GM08714 (cell line): ENCODE data around the gene TRIO.

Experiments used
- H3K4me3 ChIP-seq: fragments of 200-500 bp; sonication (Bioruptor generic); 2 replicates; pipeline ENCODE4 v1.5.1; 2014; ENCODE audit warnings: mild to moderate bottlenecking, low read length, inconsistent platforms
- ZNF274 ChIP-seq: IDR thresholded peaks from 2 replicates; pipeline ENCODE4 v1.6.1; 2012; ENCODE audit warnings: mild to moderate bottlenecking, low read depth, low read length

Gene TRIO

DNA sequence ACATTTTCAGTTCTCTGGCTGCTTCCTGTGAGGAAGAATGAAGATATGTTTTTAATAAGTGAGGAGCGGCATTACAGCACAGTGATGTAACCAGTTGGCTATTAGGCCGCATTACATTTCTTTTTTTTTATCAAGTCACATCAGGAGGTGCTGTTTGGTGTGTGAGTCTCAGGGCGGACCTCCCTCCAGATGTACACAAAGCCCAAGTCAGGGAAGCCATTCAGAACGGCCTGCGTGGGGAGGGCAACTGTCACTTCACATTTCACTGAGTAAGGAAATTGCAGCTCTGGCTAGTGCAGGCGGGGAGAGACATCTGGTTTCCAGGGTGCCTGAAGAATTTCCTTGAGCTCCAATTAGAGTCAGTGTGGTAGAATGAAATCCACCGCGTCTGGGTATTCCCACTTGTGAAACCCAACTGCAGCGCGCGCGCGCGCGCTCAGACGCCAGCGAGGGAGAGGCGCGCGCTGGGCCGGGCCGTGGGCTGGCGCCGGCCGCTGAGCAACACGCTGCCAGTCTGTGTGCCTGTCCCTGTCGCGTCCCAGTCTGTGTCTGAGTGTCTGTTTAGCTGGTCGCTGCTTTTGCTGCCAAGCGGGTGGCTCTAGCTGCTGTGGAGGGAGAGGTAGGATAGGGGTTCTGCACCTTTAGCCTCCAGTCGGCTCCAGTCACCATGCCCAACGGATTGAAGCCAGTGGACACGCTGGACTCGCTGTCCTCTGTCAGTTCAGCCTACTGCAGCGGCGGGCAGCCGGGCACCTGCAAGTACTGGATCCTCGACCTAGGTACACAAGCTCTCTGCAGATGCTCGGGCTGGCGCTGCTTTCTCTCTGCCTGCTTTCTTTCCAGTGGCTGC is 297.7 kb downstream of the TRIO start:
- no peak overlapping the region for H3K4me3 ChIP-seq
- TF ChIP-seq ZNF274 = no peak

- no peak overlapping the region for H3K4me3 ChIP-seq
Observed at GRCh38 chr5:14441641-14442040, 298.5 kb downstream of the TRIO start.

GRCh38 chr5:14442536-14442935 is 299.4 kb downstream of the TRIO start:
- TF ChIP-seq ZNF274 = no peak
- H3K4me3 ChIP-seq = no peak overlapping the region

More at GRCh38 chr5:14441641-14442040, 298.5 kb downstream of the TRIO start:
- TF ChIP-seq ZNF274 = no peak

DNA sequence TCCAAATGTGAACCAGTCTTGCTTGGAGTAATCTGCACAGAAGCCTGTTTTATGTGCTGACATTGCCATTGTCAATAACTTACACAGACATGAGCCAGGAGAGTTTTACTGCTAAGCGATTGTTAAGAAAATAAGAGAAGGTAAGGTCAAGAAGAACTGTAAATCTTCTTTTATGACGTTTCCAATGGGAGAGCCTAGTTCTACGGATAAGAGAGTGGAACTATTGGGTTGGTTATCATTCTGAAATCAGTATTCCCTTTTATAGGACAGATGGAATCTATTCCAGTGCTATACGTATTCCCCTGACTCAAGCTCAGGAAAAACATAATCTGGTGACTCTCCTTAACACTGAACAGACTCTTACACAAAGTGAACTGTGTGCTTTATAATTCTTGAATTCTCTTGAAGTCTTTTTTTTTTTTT is 300.5 kb downstream of the TRIO start:
- no peak for TF ChIP-seq ZNF274
- H3K4me3 ChIP-seq = no peak overlapping the region

DNA sequence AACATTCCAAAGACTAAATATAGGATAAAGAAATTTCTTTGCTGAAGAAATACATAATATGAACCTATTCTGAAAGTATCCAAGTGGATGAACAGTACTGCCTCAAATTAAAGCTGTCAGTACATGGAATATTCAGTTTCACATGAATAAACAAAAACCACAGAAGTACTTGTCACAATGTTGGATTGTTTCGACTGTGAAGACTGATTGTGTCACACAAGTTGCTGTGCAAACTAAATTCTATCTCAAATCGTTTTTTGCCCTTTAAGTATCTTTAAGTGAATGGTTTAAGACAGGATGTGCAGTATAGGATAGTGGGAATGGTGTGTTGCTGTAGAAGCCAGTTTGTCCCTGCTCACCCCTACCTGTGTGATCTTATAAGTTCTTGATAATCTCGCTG is 301.0 kb downstream of the TRIO start:
- H3K4me3 ChIP-seq = no peak overlapping the region
- TF ChIP-seq ZNF274 = no peak

- no peak overlapping the region for H3K4me3 ChIP-seq
- TF ChIP-seq ZNF274 = no peak
Observed at GRCh38 chr5:14445013-14445412, 301.9 kb downstream of the TRIO start.

GRCh38 chr5:14445576-14446290 is 302.6 kb downstream of the TRIO start:
- TF ChIP-seq ZNF274 = no peak
- H3K4me3 ChIP-seq = no peak overlapping the region

- H3K4me3 ChIP-seq = no peak overlapping the region
- no peak for TF ChIP-seq ZNF274
Observed at GRCh38 chr5:14447958-14448911, 305.1 kb downstream of the TRIO start.

DNA sequence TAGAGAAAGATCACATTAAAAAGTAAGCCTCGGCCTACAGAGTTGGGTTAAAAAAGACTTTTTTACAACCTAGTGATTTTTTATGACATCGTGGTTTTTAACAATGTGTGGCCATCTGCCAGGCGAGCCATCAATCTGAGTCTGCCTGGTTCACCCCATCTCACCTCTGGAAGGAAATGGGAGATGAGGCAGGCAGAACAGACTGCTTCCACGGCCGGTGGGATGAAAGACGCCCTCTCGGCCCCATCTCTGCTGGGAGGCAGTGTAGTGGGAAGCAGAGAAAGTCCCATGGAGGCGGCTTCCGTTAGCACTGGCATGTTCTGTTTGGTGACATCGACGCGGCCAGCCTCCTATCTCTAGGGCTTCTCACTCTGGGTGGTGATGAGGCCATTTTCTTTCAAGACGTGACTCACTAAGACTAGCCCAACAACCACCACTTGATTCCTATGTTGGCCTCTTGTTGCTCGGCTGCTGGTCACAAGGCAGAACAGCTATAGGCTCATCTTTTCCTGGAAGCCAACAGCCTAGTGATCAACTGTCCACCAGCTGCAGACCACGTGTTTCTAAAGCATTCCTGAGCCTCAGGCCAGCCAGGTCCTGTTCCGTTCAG is 306.0 kb downstream of the TRIO start:
- no peak for TF ChIP-seq ZNF274
- H3K4me3 ChIP-seq = no peak overlapping the region

GRCh38 chr5:14450018-14450524 is 306.9 kb downstream of the TRIO start:
- TF ChIP-seq ZNF274 = no peak
- no peak overlapping the region for H3K4me3 ChIP-seq

DNA sequence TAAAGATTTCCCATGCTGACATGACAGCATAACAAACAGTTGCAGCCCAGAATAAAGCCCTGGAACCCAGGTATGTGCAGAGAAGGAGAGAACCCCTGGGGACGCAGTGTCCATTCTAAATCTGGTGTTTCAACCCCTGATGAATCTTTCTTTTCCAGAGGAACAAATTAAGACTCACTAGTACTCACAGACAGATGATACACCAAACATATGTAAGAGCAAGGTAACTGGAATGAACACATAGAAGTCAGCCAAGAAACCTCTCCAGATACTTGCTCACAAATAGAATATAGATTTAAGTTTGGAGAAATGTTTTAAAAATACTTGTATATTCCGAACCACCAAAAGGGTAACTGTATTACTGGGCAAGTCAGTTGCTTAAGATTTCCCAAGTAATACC is 307.6 kb downstream of the TRIO start:
- TF ChIP-seq ZNF274 = no peak

DNA sequence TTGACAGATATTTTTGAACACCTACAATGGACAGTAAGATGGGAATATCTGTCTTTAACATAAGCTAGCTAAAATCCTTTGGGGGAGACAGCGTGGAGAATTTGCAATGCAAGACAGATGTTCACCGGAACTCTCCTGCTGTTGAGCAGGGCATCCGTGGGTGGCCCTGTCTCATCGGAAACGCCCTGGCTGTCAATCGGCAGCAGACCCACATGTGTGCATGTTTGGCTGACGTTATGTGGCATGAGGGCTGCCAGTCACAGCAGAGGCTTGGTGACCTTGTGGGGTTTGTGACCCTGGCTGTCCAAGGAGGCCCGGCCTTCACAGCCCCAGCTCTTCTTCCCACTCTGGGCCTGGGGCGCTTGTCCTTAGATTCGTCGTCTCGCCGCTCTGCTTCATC is 308.7 kb downstream of the TRIO start:
- no peak overlapping the region for H3K4me3 ChIP-seq
- TF ChIP-seq ZNF274 = no peak

More for the DNA sequence above, 307.6 kb downstream of the TRIO start:
- H3K4me3 ChIP-seq = no peak overlapping the region

- TF ChIP-seq ZNF274 = no peak
- no peak overlapping the region for H3K4me3 ChIP-seq
Observed at GRCh38 chr5:14452685-14453454, 309.7 kb downstream of the TRIO start.
